Endothelial cell of umbilical vein (primary cell): ENCODE data around the gene AGPAT2. TPM values are rescaled to one million over a fixed set of nuclear protein-coding genes. Genes with fewer than 3 reads are reported as not detected.

Source experiments
- BruUV-seq: library from RNA; stranded (reverse); fragments of 400-500 nt; replicated peaks from 2 replicates; lab custom pipeline; 2021; lab: Mats Ljungman, UMichigan
- CTCF ChIA-PET: fragments of 300-600, 350-600 bp; sonication (Branson Sonifier 250); formaldehyde crosslinking; loops from one replicate; lab custom pipeline; 2021; ENCODE audit warnings: antibody characterized with exemption, inconsistent platforms; lab: Charles Lee
- POLR2A ChIA-PET: fragments of 300-600, 350-600 bp; sonication (Branson Sonifier 250); formaldehyde crosslinking; loops from one replicate; lab custom pipeline; 2021; ENCODE audit warnings: antibody characterized with exemption, inconsistent platforms; lab: Charles Lee
- DNase-seq: peaks from one replicate; pipeline ENCODE4 v3.0.0-alpha.2; 2011; ENCODE audit warnings: low read depth, low spot score
- FAIRE-seq: peaks from 2 replicates; lab custom pipeline; 2011; peaks lifted over from hg19 to GRCh38; lab: Jason Lieb, UNC
- H2AFZ ChIP-seq: 2 replicates; pipeline ENCODE4 v1.6.0; 2012; ENCODE audit warnings: low read depth, low read length, control low read depth, inconsistent platforms
- H3K27ac ChIP-seq: 2 replicates; pipeline ENCODE4 v1.5.1; 2011; ENCODE audit warnings: low read depth, mild to moderate bottlenecking, control low read depth, low read length, moderate library complexity; ENCODE audit not compliant: insufficient read depth
- H3K27me3 ChIP-seq, 2 experiments: 2 replicates each; pipeline versions ENCODE4 v1.6.0 to v1.6.1; 2011; ENCODE audit warnings: low read length in 2 of 2, mixed read lengths in 1 of 2; ENCODE audit not compliant: control insufficient read depth in 2 of 2, insufficient read depth in 2 of 2
- H3K36me3 ChIP-seq, 2 experiments: 2 replicates in 1 of 2; 3 replicates in 1 of 2; pipeline ENCODE4 v1.5.1; 2011; ENCODE audit warnings: low read length in 2 of 2, mild to moderate bottlenecking in 1 of 2, moderate library complexity in 1 of 2; ENCODE audit not compliant: control insufficient read depth in 2 of 2, insufficient read depth in 2 of 2; ENCODE audit errors: extremely low read depth in 1 of 2
- H3K4me1 ChIP-seq: 3 replicates; pipeline ENCODE4 v1.5.1; 2011; ENCODE audit warnings: mild to moderate bottlenecking, low read length; ENCODE audit not compliant: control insufficient read depth, insufficient read depth; ENCODE audit errors: extremely low read depth
- H3K4me2 ChIP-seq: 2 replicates; pipeline ENCODE4 v1.6.1; 2011; ENCODE audit warnings: low read length, control low read depth, mixed read lengths; ENCODE audit not compliant: insufficient read depth
- H3K4me3 ChIP-seq, 3 experiments: fragments of 200-600 bp in 1 of 3; sonication (generic), shearing (Covaris generic) in 1 of 3; replicated peaks in 1 of 3; 2 replicates each; pipeline ENCODE4 v1.5.1; 2011 to 2016; ENCODE audit warnings: control low read depth in 3 of 3, low read length in 3 of 3, mild to moderate bottlenecking in 2 of 3, inconsistent platforms in 1 of 3, low read depth in 1 of 3, moderate library complexity in 1 of 3; ENCODE audit not compliant: insufficient read depth in 1 of 3
- H3K79me2 ChIP-seq: 2 replicates; pipeline ENCODE4 v1.6.0; 2012; ENCODE audit warnings: low read length, inconsistent platforms; ENCODE audit not compliant: control insufficient read depth, insufficient read depth
- H3K9ac ChIP-seq: replicated peaks from 2 replicates; pipeline ENCODE3; 2011; ENCODE audit warnings: low read length, control low read depth; ENCODE audit not compliant: insufficient read depth; ENCODE audit errors: extremely low read depth
- H3K9me1 ChIP-seq: replicated peaks from 3 replicates; pipeline ENCODE4 v1.6.0; 2011; ENCODE audit warnings: mild to moderate bottlenecking, low read length; ENCODE audit not compliant: control insufficient read depth, insufficient read depth; ENCODE audit errors: extremely low read depth
- H3K9me3 ChIP-seq: replicated peaks from 2 replicates; pipeline ENCODE4 v1.5.1; 2012; ENCODE audit warnings: low read length, inconsistent platforms; ENCODE audit not compliant: control insufficient read depth, insufficient read depth
- H4K20me1 ChIP-seq: replicated peaks from 2 replicates; pipeline ENCODE3; 2011; ENCODE audit warnings: mild to moderate bottlenecking, low read length; ENCODE audit not compliant: control insufficient read depth, insufficient read depth; ENCODE audit errors: extremely low read depth
- EZH2 ChIP-seq: IDR thresholded peaks from 2 replicates; pipeline ENCODE4 v1.6.1; 2012; ENCODE audit warnings: borderline replicate concordance, low read depth, mild to moderate bottlenecking, moderate library complexity, low read length, inconsistent platforms; ENCODE audit not compliant: severe bottlenecking
- FOS ChIP-seq: IDR thresholded peaks from 2 replicates; pipeline ENCODE4 v1.6.1; 2011; ENCODE audit warnings: mild to moderate bottlenecking, low read length, moderate library complexity, borderline replicate concordance; ENCODE audit not compliant: insufficient read depth
- GATA2 ChIP-seq: IDR thresholded peaks from 2 replicates; pipeline ENCODE4 v1.7.0; 2011; ENCODE audit warnings: low read depth, mild to moderate bottlenecking, moderate library complexity, mixed read lengths, low read length; ENCODE audit not compliant: insufficient read length, insufficient read depth
- JUN ChIP-seq: IDR thresholded peaks from 2 replicates; pipeline ENCODE4 v1.6.1; 2011; ENCODE audit warnings: borderline replicate concordance, low read depth; ENCODE audit not compliant: insufficient read length, insufficient read depth
- MYC ChIP-seq: IDR thresholded peaks from one replicate; pipeline ENCODE4 v1.6.1; 2011; ENCODE audit warnings: mild to moderate bottlenecking, low read depth, low read length
- POLR2A ChIP-seq: IDR thresholded peaks from 2 replicates; pipeline ENCODE4 v1.6.1; 2012; ENCODE audit warnings: low read depth, mild to moderate bottlenecking, control low read depth, low read length
- POLR2AphosphoS5 ChIP-seq: IDR thresholded peaks from 2 replicates; pipeline ENCODE4 v1.6.1; 2012; ENCODE audit warnings: low read depth, mild to moderate bottlenecking, control low read depth, low read length, moderate library complexity; ENCODE audit not compliant: insufficient read depth
- dilution Hi-C: fragments of 300-500 bp; cut with MboI; formaldehyde crosslinking; loops from one replicate; pipeline ENCODE4 v1.15.0; 2019; ENCODE audit warnings: low sequenced_read_pairs; ENCODE audit not compliant: extremely low pct_ligation_motif_present
- intact Hi-C: fragments of 100-400 bp; cut with micrococcal nuclease; formaldehyde crosslinking; loops from one replicate; pipeline ENCODE4 v1.10.0; 2022
- polyA plus RNA-seq, 4 experiments: library from polyadenylated mRNA; depleted of rRNA in 3 of 4; stranded (reverse) in 3 of 4; unstranded in 1 of 4; fragments of >200 nt; gene quantifications; 2 replicates each; pipeline versions ENCODE4 v1.2.1 to v1.2.3, GENCODE V29; 2011 to 2012; ENCODE audit warnings: missing spikeins in 1 of 4
- total RNA-seq: library from RNA; stranded (reverse); gene quantifications from 2 replicates; pipeline ENCODE4 v1.2.3, GENCODE V29; 2021
- TF ChIP-seq, protein P1 (sequence below): IDR thresholded peaks from 2 replicates; pipeline ENCODE4 v1.6.1; 2011; ENCODE audit not compliant: insufficient read depth, insufficient read length
- TF ChIP-seq, protein P2 (sequence below), 2 donors: IDR thresholded peaks; 1 replicate in 1 of 2; 2 replicates in 1 of 2; pipeline ENCODE4 v1.5.1; 2011; ENCODE audit warnings: low read length in 2 of 2, mild to moderate bottlenecking in 2 of 2, moderate library complexity in 2 of 2, control low read depth in 1 of 2, inconsistent platforms in 1 of 2, low read depth in 1 of 2; ENCODE audit not compliant: insufficient read depth in 1 of 2; ENCODE audit errors: extremely low read depth in 1 of 2

AGPAT2 gene
- total and polyA plus RNA-seq, 2 donors (not counting 3 experiments of a cell fraction or from before 2014, with no cell fraction given): 45.5 to 55.3 TPM

DNA sequence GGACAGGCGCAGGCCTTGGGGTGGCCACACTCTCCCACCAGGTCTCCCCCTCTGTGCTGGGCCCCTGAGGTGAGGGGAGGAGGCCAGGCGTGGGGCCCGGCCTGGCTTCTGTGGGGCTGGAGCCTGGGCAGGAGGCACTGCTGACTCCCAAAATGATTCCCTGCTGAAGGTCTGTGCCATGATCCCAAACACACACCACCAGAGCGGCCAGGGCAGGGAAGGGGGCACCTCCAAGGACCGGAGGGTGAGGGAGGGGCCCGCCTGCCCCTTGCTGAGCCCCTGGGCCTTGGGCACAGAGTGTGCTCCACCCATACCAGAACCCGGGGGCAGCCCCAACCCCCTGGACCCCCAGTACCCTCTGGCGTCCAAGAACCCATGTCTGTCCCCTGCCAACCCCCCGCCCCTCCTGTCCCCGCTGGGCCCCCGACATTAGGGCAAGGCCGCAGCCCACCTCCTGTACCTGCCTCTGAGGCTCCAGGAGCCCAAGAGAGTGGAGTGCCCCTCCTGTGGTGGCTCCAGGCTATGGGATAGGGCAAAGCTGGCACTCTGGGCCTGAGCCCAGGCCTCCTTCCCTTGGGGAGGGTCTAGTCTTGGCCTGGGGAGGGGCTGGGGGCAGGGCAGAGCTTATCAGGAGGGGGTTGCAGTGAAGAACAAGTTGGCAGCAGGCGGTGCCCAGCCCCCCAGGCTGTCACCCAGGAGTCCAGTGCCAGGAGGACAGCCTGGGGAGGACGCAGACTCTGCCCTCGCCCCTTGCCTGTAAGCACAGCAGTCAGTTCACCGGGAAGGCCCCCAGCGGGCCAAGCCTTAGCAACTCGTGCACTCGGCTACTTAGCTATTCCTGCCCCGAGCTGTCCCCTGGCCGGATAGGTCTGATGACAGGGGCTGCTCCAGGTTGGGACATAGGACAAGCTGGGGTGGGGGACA, 27.1 kb downstream of the AGPAT2 start:
- Histone ChIP-seq H4K20me1 (no peaks in the 10 kb centered on the region), H3K9ac (peak overlapping the region; percentile 44), H2AFZ (no peak overlapping the region), H3K27ac (peak overlapping the region; percentile 98), H3K4me2 (no peak overlapping the region), H3K27me3 (no peaks in the 10 kb centered on the region), H3K9me3 (no peaks in the 10 kb centered on the region), H3K9me1 (no peaks in the 10 kb centered on the region), H3K79me2 (peaks cover 49% of the 10 kb centered on the region), H3K4me3 (peak overlapping the region in 1 of 3 experiments; percentile 19), H3K36me3 (peaks cover 7 to 14% of the 10 kb centered on the region in 2 experiments), H3K4me1 (peaks cover 64% of the 10 kb centered on the region)
- ChIA-PET POLR2A (interaction anchor here (1.6 to 9.9 kb wide), 2 partner anchors 13 to 14 kb away, joined by 3 to 161 read pairs; no protein-coding TSS in a partner anchor), CTCF (interaction anchor here (7.2 kb wide), 1 partner anchor 15 kb away, joined by 90 read pairs; no protein-coding TSS in a partner anchor)
- TF ChIP-seq POLR2A (no peak), POLR2AphosphoS5 (no peak), JUN (no peak), FOS (no peak), GATA2 (no peak), EZH2 (no peak), MYC (no peak)
- TF ChIP-seq, protein P1, sequence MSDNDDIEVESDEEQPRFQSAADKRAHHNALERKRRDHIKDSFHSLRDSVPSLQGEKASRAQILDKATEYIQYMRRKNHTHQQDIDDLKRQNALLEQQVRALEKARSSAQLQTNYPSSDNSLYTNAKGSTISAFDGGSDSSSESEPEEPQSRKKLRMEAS: no peak
- TF ChIP-seq, protein P2, sequence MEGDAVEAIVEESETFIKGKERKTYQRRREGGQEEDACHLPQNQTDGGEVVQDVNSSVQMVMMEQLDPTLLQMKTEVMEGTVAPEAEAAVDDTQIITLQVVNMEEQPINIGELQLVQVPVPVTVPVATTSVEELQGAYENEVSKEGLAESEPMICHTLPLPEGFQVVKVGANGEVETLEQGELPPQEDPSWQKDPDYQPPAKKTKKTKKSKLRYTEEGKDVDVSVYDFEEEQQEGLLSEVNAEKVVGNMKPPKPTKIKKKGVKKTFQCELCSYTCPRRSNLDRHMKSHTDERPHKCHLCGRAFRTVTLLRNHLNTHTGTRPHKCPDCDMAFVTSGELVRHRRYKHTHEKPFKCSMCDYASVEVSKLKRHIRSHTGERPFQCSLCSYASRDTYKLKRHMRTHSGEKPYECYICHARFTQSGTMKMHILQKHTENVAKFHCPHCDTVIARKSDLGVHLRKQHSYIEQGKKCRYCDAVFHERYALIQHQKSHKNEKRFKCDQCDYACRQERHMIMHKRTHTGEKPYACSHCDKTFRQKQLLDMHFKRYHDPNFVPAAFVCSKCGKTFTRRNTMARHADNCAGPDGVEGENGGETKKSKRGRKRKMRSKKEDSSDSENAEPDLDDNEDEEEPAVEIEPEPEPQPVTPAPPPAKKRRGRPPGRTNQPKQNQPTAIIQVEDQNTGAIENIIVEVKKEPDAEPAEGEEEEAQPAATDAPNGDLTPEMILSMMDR (IDR thresholded peaks at IDR 0.05; ENCODE audit: extremely low read depth in 1 of 2, insufficient read depth in 1 of 2, low read depth in 1 of 2, low read length in 2 of 2): no peak
- peak; percentile 15 for DNase-seq
- BruUV-seq: no TSS peak
- no peak for FAIRE-seq
- intact Hi-C loops: no loop called here
- dilution Hi-C loops: no loop called here
